Adrenal gland (tissue), 12 donors: ENCODE data around the gene PTTG1IP. TPM values are rescaled to one million over a fixed set of nuclear protein-coding genes. Genes with fewer than 3 reads are reported as not detected.

Experiments used
- DNase-seq, 7 donors: peaks; one replicate each; pipeline ENCODE4 v3.0.0-alpha.2; 2019 to 2020
- H3K27ac ChIP-seq, 5 donors: fragments of 200-600 bp; sonication (generic) in 4 of 5; 1 replicate in 3 of 5; 2 replicates in 2 of 5; pipeline versions ENCODE4 v1.5.1 to v1.8.0; 2016 to 2020; ENCODE audit warnings: mild to moderate bottlenecking in 1 of 5
- H3K27me3 ChIP-seq: fragments of 200-600 bp; 2 replicates; pipeline ENCODE4 v1.8.0; 2021
- H3K36me3 ChIP-seq, 2 donors: fragments of 200-600 bp; replicated peaks in 1 of 2; 1 replicate in 1 of 2; 2 replicates in 1 of 2; pipeline versions ENCODE4 v1.5.1 to v1.8.0; 2018 to 2022
- H3K4me1 ChIP-seq, 2 donors: fragments of 200-600 bp; replicated peaks in 1 of 2; 1 replicate in 1 of 2; 2 replicates in 1 of 2; pipeline versions ENCODE4 v1.5.1 to v1.8.0; 2018 to 2021
- H3K4me3 ChIP-seq, 4 donors: fragments of 200-600 bp; sonication (generic) in 3 of 4; one replicate each; pipeline ENCODE4 v1.5.1; 2016 to 2018
- H3K9me3 ChIP-seq, 3 donors: fragments of 200-600 bp; sonication (generic) in 1 of 3; replicated peaks in 1 of 3; 1 replicate in 2 of 3; 2 replicates in 1 of 3; pipeline versions ENCODE4 v1.5.1 to v1.8.0; 2016 to 2021
- CTCF ChIP-seq, 6 experiments: fragments of 450-650 bp in 4 of 6; fragments of 200-600 bp in 2 of 6; sonication (generic) in 1 of 6; IDR thresholded peaks; 1 replicate in 5 of 6; 2 replicates in 1 of 6; pipeline versions ENCODE4 v1.5.1 to v1.8.0; 2016 to 2021; ENCODE audit warnings: antibody characterized with exemption in 6 of 6, mild to moderate bottlenecking in 2 of 6, moderate library complexity in 1 of 6
- POLR2A ChIP-seq, 2 donors: fragments of 450-650 bp; IDR thresholded peaks; one replicate each; pipeline ENCODE4 v1.6.1; 2017; ENCODE audit warnings: antibody characterized with exemption in 2 of 2, mild to moderate bottlenecking in 2 of 2, moderate library complexity in 1 of 2
- WGBS, 4 donors: extraction: QIAGEN DNeasy Blood & Tissue Kit in 2 of 4; methylation state at CpG; one replicate each; pipeline versions ENCODE4 v1.1.5 to v1.1.7; 2013 to 2017; 5-methylcytosine and 5-hydroxymethylcytosine counted together
- intact Hi-C, 2 donors: fragments of 100-400 bp; cut with DNase I; formaldehyde crosslinking; loops; one replicate each; pipeline versions ENCODE4 v1.14.1 to v1.15.0; 2022 to 2023
- polyA plus RNA-seq, 3 donors: library from polyadenylated mRNA; stranded (reverse); fragments of 200-250 nt in 2 of 3; fragments of 350-450 nt in 1 of 3; fragmentation: Illumina TruSeq in 1 of 3; extraction: RNeasy Lipid Tissue Mini Kit (QIAGEN cat#74804) in 1 of 3; gene quantifications; one replicate each; pipeline ENCODE4 v1.2.3, GENCODE V29; 2013 to 2014
- total RNA-seq, 9 donors: library from RNA; depleted of rRNA in 4 of 9; stranded (reverse); fragments of >200 nt in 4 of 9; fragments of 120-200 nt in 1 of 9; fragmentation: NEBNext Ultra II Directional in 1 of 9; extraction: Animal tissue kit (Norgen Biotek cat#: 25700) in 1 of 9; gene quantifications; one replicate each; pipeline versions ENCODE4 v1.1.0 to v1.2.4, GENCODE V29; 2013 to 2023
- donor health status: healthy with polysubstance abuse.
- donor health status: Bipolar disorder and iron deficiency.
- donor health status: DM: yes; HTN: yes; CAD: no.
- donor health status: DM: no; HTN: no; CAD: no.
- donor health status: DM: no; HTN: no; CAD: no.
- donor health status: DM: yes; HTN: yes; CAD: no.

PTTG1IP gene
- total and polyA plus RNA-seq, 12 donors, result 110 to 467 (median 215) TPM

DNA sequence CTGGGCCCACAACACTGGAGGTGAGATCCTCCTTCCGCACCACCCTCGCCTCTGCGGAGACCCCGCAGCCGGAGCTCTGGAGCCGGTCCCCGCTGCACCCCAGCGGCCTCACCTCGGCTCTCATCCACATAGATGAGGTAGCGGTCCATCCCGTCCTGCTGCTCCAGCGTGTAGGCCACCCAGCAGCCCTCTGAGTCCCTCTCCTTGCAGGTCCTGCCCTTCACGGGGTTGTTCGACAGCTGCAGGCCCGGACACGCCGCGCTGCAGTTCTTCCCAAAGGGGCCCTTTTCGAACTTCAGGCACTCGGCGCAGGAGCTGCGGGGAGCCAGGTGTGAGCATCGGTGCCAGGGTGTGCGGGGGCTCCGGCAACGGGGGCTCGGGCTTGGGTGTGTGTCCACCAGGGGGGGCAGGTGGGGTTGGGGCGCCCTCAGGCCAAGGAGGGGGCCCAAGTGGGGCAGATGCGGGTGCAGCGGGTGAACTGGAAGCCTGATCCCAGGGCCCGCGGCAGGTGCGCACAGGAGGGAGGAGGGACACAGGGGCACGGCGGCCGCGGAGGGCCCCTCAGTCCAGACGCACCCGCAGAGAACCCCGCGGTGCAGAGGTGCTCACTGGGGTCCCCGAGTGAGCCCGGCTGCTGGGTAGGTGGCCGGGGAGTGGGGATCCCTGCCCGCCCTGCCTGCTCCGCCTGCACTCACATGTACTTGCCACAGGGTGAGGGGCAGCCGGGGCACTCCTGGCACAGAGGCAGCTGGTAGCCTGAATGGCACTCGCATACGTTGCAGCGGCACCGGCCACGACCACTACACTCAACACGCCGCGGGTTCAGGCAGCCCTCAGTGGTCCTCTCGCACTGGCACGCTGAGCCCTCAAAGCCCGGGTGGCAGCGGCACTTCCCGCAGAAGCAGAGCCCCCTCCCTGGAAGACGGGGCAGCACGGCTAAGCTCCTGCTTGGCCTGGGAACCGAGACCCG, 15.4 kb upstream of the PTTG1IP start:
- TF ChIP-seq POLR2A (IDR thresholded peaks at IDR 0.05) (no peak), CTCF (IDR thresholded peaks at IDR 0.05) (no peak)

DNA sequence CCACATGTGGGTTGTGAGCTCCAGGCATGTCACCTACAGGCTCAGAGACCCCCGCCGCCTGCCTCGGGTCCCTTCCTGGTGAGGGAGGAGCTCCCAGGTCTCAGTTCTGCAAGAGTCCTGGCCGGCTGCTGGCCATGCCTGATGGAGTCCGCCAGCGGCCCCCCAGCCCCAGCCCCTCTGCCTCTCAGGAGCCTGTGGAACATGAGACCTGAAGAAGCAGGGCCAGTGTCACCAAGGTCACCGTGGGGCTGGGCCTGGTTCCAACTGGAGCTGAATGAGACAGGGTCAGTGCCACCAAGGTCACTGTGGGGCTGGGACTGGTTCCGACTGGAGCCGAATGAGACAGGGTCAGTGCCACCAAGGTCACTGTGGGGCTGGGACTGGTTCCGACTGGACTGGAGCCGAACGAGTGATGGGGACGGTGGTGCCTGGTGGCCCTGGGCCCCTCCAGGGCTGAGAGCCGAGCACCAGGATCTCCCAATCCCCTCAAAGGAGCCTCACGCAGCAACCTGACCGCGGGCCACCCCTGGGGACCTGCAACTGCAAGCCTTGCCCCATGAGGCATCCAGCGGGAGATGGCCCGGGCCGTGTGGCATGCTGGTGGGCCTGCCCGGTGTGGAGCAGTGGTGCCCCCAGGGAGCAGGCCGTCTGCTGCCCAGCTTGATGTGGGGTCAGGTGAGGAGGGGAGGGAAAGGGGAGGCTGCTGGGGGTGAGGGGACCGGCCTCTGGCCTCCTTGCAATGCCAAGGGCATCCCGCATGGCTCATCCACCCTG, 14.5 kb upstream of the PTTG1IP start:
- whole genome bisulfite sequencing, 4 donors, result 63 to 95% (median 70%) methylated on average over 7 to 24 of the region's 24 CpGs
- Histone ChIP-seq H3K9me3 (no peaks in the 10 kb centered on the region), H3K36me3 (no peaks in the 10 kb centered on the region), H3K27me3 (no peaks in the 10 kb centered on the region), H3K27ac (no peak overlapping the region), H3K4me3 (no peak overlapping the region), H3K4me1 (no peaks in the 10 kb centered on the region)
- intact Hi-C loops, result no loop called here
- TF ChIP-seq CTCF (IDR thresholded peaks at IDR 0.05) (no peak), POLR2A (IDR thresholded peaks at IDR 0.05) (no peak)
- DNase-seq, result peak in 4 of 7 donors; percentile 32 to 58 (median 48)

More for the DNA sequence above, 15.4 kb upstream of the PTTG1IP start:
- Histone ChIP-seq H3K4me1 (no peaks in the 10 kb centered on the region), H3K27ac (no peak overlapping the region), H3K36me3 (no peaks in the 10 kb centered on the region), H3K4me3 (no peak overlapping the region), H3K9me3 (no peaks in the 10 kb centered on the region), H3K27me3 (no peaks in the 10 kb centered on the region)
- intact Hi-C loops, result no loop called here
- DNase-seq, result no peak
- WGBS, 4 donors, result 89 to 94% (median 91%) methylated on average over 22 to 64 of the region's 64 CpGs

- no peak for DNase-seq
- WGBS, 4 donors, result 84 to 91% (median 87%) methylated on average over 7 to 11 of the region's 11 CpGs
- no peaks in the 10 kb centered on the region for H3K9me3 ChIP-seq
- intact Hi-C loops, result no loop called here
- H3K36me3 ChIP-seq, result no peaks in the 10 kb centered on the region
- no peaks in the 10 kb centered on the region for H3K27me3 ChIP-seq
- H3K4me3 ChIP-seq, result no peak overlapping the region
- no peaks in the 10 kb centered on the region for H3K4me1 ChIP-seq
- TF ChIP-seq POLR2A (IDR thresholded peaks at IDR 0.05) (no peak), CTCF (IDR thresholded peaks at IDR 0.05) (no peak)
- H3K27ac ChIP-seq, result no peak overlapping the region
Observed at GRCh38 chr21:44887126-44887806, 13.8 kb upstream of the PTTG1IP start.
